CD4-positive, alpha-beta T cell treated with Interleukin-17A for 4 hours (primary cell): ENCODE data around the gene PDYN.

Experiments used
- DNase-seq: peaks from one replicate; pipeline ENCODE4 v3.0.0-alpha.2; 2020; ENCODE audit warnings: mixed read lengths

PDYN gene

GRCh38 chr20:1932971-1933370, 60.9 kb downstream of the PDYN start:
- no peak for DNase-seq

GRCh38 chr20:1931830-1932229, 62.0 kb downstream of the PDYN start:
- no peak for DNase-seq

- no peak for DNase-seq
Observed at GRCh38 chr20:1930165-1930564, 63.7 kb downstream of the PDYN start.

- no peak for DNase-seq
Observed at GRCh38 chr20:1929460-1929859, 64.4 kb downstream of the PDYN start.

GRCh38 chr20:1928782-1929181, 65.1 kb downstream of the PDYN start:
- no peak for DNase-seq
